Muscle layer of duodenum (tissue), 2 donors: ENCODE data around the gene MMGT1.

Experiments used
- H3K27ac ChIP-seq: one replicate; pipeline ENCODE4 v1.7.0; 2013; ENCODE audit warnings: mild to moderate bottlenecking, low read length
- H3K27me3 ChIP-seq: one replicate; pipeline ENCODE4 v1.7.0; 2013; ENCODE audit warnings: low read depth, mild to moderate bottlenecking, control low read depth, low read length
- H3K36me3 ChIP-seq, 2 donors: one replicate each; pipeline ENCODE4 v1.7.0; 2013; ENCODE audit warnings: low read length in 2 of 2, control low read depth in 1 of 2, mild to moderate bottlenecking in 1 of 2; ENCODE audit not compliant: insufficient read depth in 2 of 2, control insufficient read depth in 1 of 2
- H3K4me1 ChIP-seq, 2 donors: one replicate each; pipeline ENCODE4 v1.7.0; 2013; ENCODE audit warnings: low read length in 2 of 2, mild to moderate bottlenecking in 2 of 2, control low read depth in 1 of 2, moderate library complexity in 1 of 2; ENCODE audit not compliant: insufficient read depth in 2 of 2, control insufficient read depth in 1 of 2
- H3K4me3 ChIP-seq, 2 donors: one replicate each; pipeline ENCODE4 v1.7.0; 2013; ENCODE audit warnings: low read length in 2 of 2, low read depth in 1 of 2, mild to moderate bottlenecking in 1 of 2
- H3K9me3 ChIP-seq, 2 donors: one replicate each; pipeline ENCODE4 v1.7.0; 2013; ENCODE audit warnings: low read length in 2 of 2, control low read depth in 1 of 2, mild to moderate bottlenecking in 1 of 2; ENCODE audit not compliant: control insufficient read depth in 1 of 2
- donor health status: healthy.

Gene MMGT1

GRCh38 chrX:135982860-135983259, 9.1 kb upstream of the MMGT1 start:
- Histone ChIP-seq H3K4me1 (peaks cover 0 to 10% of the 10 kb centered on the region in 2 donors), H3K36me3 (no peaks in the 10 kb centered on the region), H3K4me3 (no peak overlapping the region), H3K9me3 (no peaks in the 10 kb centered on the region), H3K27me3 (no peaks in the 10 kb centered on the region), H3K27ac (no peak overlapping the region)

GRCh38 chrX:135981668-135982067, 7.9 kb upstream of the MMGT1 start:
- no peaks in the 10 kb centered on the region for H3K36me3 ChIP-seq
- H3K9me3 ChIP-seq: no peaks in the 10 kb centered on the region
- H3K27me3 ChIP-seq: no peaks in the 10 kb centered on the region
- H3K4me3 ChIP-seq: no peak overlapping the region
- H3K4me1 ChIP-seq: peaks cover 0 to 5% of the 10 kb centered on the region in 2 donors
- H3K27ac ChIP-seq: no peak overlapping the region

- no peak overlapping the region for H3K4me3 ChIP-seq
- no peak overlapping the region for H3K27ac ChIP-seq
- H3K4me1 ChIP-seq: no peaks in the 10 kb centered on the region
- H3K27me3 ChIP-seq: no peaks in the 10 kb centered on the region
- H3K9me3 ChIP-seq: no peaks in the 10 kb centered on the region
- no peaks in the 10 kb centered on the region for H3K36me3 ChIP-seq
Observed at GRCh38 chrX:135981010-135981409, 7.2 kb upstream of the MMGT1 start.

GRCh38 chrX:135977611-135978010, 3.8 kb upstream of the MMGT1 start:
- peaks cover 0 to 11% of the 10 kb centered on the region in 2 donors for H3K4me1 ChIP-seq
- no peaks in the 10 kb centered on the region for H3K27me3 ChIP-seq
- H3K27ac ChIP-seq: no peak overlapping the region
- no peaks in the 10 kb centered on the region for H3K9me3 ChIP-seq
- H3K36me3 ChIP-seq: no peaks in the 10 kb centered on the region
- no peak overlapping the region for H3K4me3 ChIP-seq

- Histone ChIP-seq H3K36me3 (no peaks in the 10 kb centered on the region), H3K4me3 (no peak overlapping the region), H3K27ac (no peak overlapping the region), H3K27me3 (no peaks in the 10 kb centered on the region), H3K9me3 (no peaks in the 10 kb centered on the region), H3K4me1 (peaks cover 0 to 20% of the 10 kb centered on the region in 2 donors)
Observed at GRCh38 chrX:135975421-135975820, 1.6 kb upstream of the MMGT1 start.

GRCh38 chrX:135974279-135974856, 580 bp upstream of the MMGT1 start:
- Histone ChIP-seq H3K4me3 (peak overlapping the region; percentile 46 to 54), H3K36me3 (no peaks in the 10 kb centered on the region), H3K27ac (no peak overlapping the region), H3K27me3 (no peaks in the 10 kb centered on the region), H3K9me3 (no peaks in the 10 kb centered on the region), H3K4me1 (peaks cover 0 to 20% of the 10 kb centered on the region in 2 donors)

- H3K27me3 ChIP-seq: no peaks in the 10 kb centered on the region
- no peaks in the 10 kb centered on the region for H3K9me3 ChIP-seq
- H3K27ac ChIP-seq: peak overlapping the region; percentile 92
- H3K4me3 ChIP-seq: peak overlapping the region; percentile 81 to 82
- no peaks in the 10 kb centered on the region for H3K36me3 ChIP-seq
- peaks cover 0 to 20% of the 10 kb centered on the region in 2 donors for H3K4me1 ChIP-seq
Observed at GRCh38 chrX:135973025-135973547, 702 bp downstream of the MMGT1 start.

- Histone ChIP-seq H3K9me3 (no peaks in the 10 kb centered on the region), H3K36me3 (no peaks in the 10 kb centered on the region), H3K4me3 (no peak overlapping the region), H3K27me3 (no peaks in the 10 kb centered on the region), H3K27ac (no peak overlapping the region), H3K4me1 (no peaks in the 10 kb centered on the region)
Observed at GRCh38 chrX:135951291-135951690, 22.5 kb downstream of the MMGT1 start.

GRCh38 chrX:135944486-135944885, 29.3 kb downstream of the MMGT1 start:
- Histone ChIP-seq H3K27me3 (no peaks in the 10 kb centered on the region), H3K4me1 (no peaks in the 10 kb centered on the region), H3K4me3 (no peak overlapping the region), H3K36me3 (no peaks in the 10 kb centered on the region), H3K9me3 (no peaks in the 10 kb centered on the region), H3K27ac (no peak overlapping the region)

- Histone ChIP-seq H3K9me3 (no peaks in the 10 kb centered on the region), H3K36me3 (no peaks in the 10 kb centered on the region), H3K27ac (no peak overlapping the region), H3K4me1 (no peaks in the 10 kb centered on the region), H3K4me3 (no peak overlapping the region), H3K27me3 (no peaks in the 10 kb centered on the region)
Observed at GRCh38 chrX:135931644-135932487, 41.9 kb downstream of the MMGT1 start.

- Histone ChIP-seq H3K36me3 (no peaks in the 10 kb centered on the region), H3K27ac (no peak overlapping the region), H3K4me3 (no peak overlapping the region), H3K27me3 (no peaks in the 10 kb centered on the region), H3K4me1 (no peaks in the 10 kb centered on the region), H3K9me3 (no peaks in the 10 kb centered on the region)
Observed at GRCh38 chrX:135927897-135928296, 45.9 kb downstream of the MMGT1 start.
